ENCODE data around the gene FFAR4. TPM values are rescaled to one million over a fixed set of nuclear protein-coding genes. Genes with fewer than 3 reads are reported as not detected.

FFAR4 gene
- total and polyA plus RNA-seq, 4 donors, result 0.06 to 0.30 (median 0.28) TPM

GRCh38 chr10:93612311-93612710 is 45.8 kb downstream of the FFAR4 start, which contains the start of gene PDE6C:
Gene PDE6C (plus strand): TSS chr10:93612537. CDS start chr10:93612726, 189 bp downstream.
- 95% methylated on average over 6 of the region's 6 CpGs for WGBS (ENCODE audit: insufficient coverage)
- Histone ChIP-seq H3K4me3 (ENCODE audit: low read depth, low read length) (no peak within 1 kb of the TSS), H3K36me3 (ENCODE audit: control insufficient read depth, insufficient read depth, low read length) (no peaks in the 10 kb centered on the region), H3K27me3 (ENCODE audit: control insufficient read depth, insufficient read depth, low read length) (no peaks in the 10 kb centered on the region), H3K9me3 (ENCODE audit: control insufficient read depth, insufficient read depth, low read length) (peaks cover 2% of the 10 kb centered on the region), H3K27ac (ENCODE audit: low read depth, low read length) (no peak within 1 kb of the TSS), H3K4me1 (ENCODE audit: control insufficient read depth, insufficient read depth, low read length) (no peaks in the 10 kb centered on the region)
- DNase-seq (ENCODE audit: low read depth in 4 of 6, low spot score in 6 of 6), result no peak

DNA sequence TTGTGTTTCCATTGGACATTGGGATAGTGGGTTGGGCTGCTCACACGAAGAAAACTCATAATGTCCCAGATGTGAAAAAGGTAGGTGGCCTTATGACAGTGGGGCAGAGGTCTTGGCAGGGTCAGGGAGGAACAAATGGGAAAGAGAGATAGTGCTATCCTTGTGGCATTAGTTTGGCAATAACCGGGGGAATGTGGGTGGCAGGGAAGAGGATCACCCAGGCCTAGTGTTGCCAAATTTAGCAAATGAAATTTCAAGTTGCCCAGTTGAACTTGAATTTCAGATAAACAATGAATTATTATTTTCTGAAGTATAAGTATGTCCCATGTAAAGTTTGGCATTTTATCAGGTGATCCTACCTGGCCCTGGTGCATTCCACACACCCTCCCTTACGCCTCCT is 46.7 kb downstream of the FFAR4 start:
- 87% methylated on average over 3 of the region's 3 CpGs for WGBS (ENCODE audit: insufficient coverage)
- Histone ChIP-seq H3K4me1 (ENCODE audit: control insufficient read depth, insufficient read depth, low read length) (no peaks in the 10 kb centered on the region), H3K27me3 (ENCODE audit: control insufficient read depth, insufficient read depth, low read length) (no peaks in the 10 kb centered on the region), H3K36me3 (ENCODE audit: control insufficient read depth, insufficient read depth, low read length) (no peaks in the 10 kb centered on the region), H3K27ac (ENCODE audit: low read depth, low read length) (no peak overlapping the region), H3K9me3 (ENCODE audit: control insufficient read depth, insufficient read depth, low read length) (no peaks in the 10 kb centered on the region), H3K4me3 (ENCODE audit: low read depth, low read length) (no peak overlapping the region)
- DNase-seq (ENCODE audit: low read depth in 4 of 6, low spot score in 6 of 6), result no peak

GRCh38 chr10:93614101-93614825 is 47.8 kb downstream of the FFAR4 start:
- no peaks in the 10 kb centered on the region for H3K9me3 ChIP-seq (ENCODE audit: control insufficient read depth, insufficient read depth, low read length)
- H3K27me3 ChIP-seq (ENCODE audit: control insufficient read depth, insufficient read depth, low read length), result no peaks in the 10 kb centered on the region
- no peak for DNase-seq (ENCODE audit: low read depth in 4 of 6, low spot score in 6 of 6)
- no peaks in the 10 kb centered on the region for H3K4me1 ChIP-seq (ENCODE audit: control insufficient read depth, insufficient read depth, low read length)
- H3K4me3 ChIP-seq (ENCODE audit: low read depth, low read length), result no peak overlapping the region
- H3K27ac ChIP-seq (ENCODE audit: low read depth, low read length), result no peak overlapping the region
- H3K36me3 ChIP-seq (ENCODE audit: control insufficient read depth, insufficient read depth, low read length), result no peaks in the 10 kb centered on the region
- 97% methylated on average over 4 of the region's 7 CpGs for WGBS (ENCODE audit: insufficient coverage)

DNA sequence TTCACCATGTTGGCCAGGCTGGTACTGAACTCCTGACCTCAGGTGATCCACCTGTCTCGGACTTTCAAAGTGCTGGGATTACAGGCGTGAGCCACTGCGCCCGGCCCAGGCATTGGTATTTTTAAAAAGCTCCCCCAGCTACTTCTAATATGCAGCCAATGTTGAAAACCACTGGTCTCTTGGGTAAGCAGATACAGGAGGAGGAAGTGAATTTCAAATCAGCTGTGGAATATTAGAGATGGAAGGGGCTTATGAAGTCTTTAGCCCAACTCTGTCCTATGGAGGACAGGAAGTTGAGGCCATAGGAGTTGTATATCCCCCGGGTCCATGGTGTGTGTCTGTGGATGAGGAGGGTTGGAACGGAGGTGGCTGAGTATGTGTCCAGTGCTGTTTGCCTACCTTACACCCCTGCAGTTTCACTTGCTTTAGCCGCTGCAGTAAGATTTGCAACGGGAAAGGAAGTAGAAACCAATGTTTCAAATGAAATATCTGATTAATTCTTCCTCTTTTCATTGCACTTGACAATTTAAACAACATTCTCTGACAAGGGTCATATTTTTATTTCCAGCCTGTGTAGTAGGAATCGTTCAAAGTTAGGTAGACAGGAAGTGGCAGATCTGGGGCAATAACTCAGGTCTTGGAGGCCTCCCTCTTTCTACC is 49.2 kb downstream of the FFAR4 start:
- H3K27ac ChIP-seq (ENCODE audit: low read depth, low read length), result no peak overlapping the region
- H3K36me3 ChIP-seq (ENCODE audit: control insufficient read depth, insufficient read depth, low read length), result no peaks in the 10 kb centered on the region
- no peak overlapping the region for H3K4me3 ChIP-seq (ENCODE audit: low read depth, low read length)
- H3K27me3 ChIP-seq (ENCODE audit: control insufficient read depth, insufficient read depth, low read length), result no peaks in the 10 kb centered on the region
- H3K9me3 ChIP-seq (ENCODE audit: control insufficient read depth, insufficient read depth, low read length), result no peaks in the 10 kb centered on the region
- no peaks in the 10 kb centered on the region for H3K4me1 ChIP-seq (ENCODE audit: control insufficient read depth, insufficient read depth, low read length)
- no peak for DNase-seq (ENCODE audit: low read depth in 4 of 6, low spot score in 6 of 6)
- 88% methylated on average over 1 of the region's 9 CpGs for WGBS (ENCODE audit: insufficient coverage)

DNA sequence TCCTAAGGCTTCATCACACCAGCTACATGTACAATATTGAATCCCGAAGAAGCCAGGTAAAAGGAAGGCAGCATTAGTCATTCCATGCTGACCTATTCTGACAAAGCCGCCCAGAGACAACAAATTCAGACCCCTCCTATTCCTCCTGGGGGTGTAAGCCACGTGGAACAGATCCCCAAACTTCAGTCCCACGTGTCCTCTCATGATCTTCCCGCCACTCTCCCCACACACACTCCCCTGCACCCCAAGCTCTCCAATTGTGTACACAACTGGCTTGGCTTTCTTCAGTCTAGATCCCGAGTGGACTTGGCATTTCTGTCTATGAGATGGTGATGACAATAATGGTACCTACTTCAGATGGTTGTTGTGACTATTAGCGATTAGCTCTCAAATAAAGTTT is 54.5 kb downstream of the FFAR4 start:
- 68% methylated on average over 5 of the region's 7 CpGs for WGBS (ENCODE audit: insufficient coverage)
- H3K4me3 ChIP-seq (ENCODE audit: low read depth, low read length), result no peak overlapping the region
- H3K36me3 ChIP-seq (ENCODE audit: control insufficient read depth, insufficient read depth, low read length), result no peaks in the 10 kb centered on the region
- H3K9me3 ChIP-seq (ENCODE audit: control insufficient read depth, insufficient read depth, low read length), result no peaks in the 10 kb centered on the region
- no peaks in the 10 kb centered on the region for H3K4me1 ChIP-seq (ENCODE audit: control insufficient read depth, insufficient read depth, low read length)
- no peak overlapping the region for H3K27ac ChIP-seq (ENCODE audit: low read depth, low read length)
- no peak for DNase-seq (ENCODE audit: low read depth in 4 of 6, low spot score in 6 of 6)
- no peaks in the 10 kb centered on the region for H3K27me3 ChIP-seq (ENCODE audit: control insufficient read depth, insufficient read depth, low read length)

DNA sequence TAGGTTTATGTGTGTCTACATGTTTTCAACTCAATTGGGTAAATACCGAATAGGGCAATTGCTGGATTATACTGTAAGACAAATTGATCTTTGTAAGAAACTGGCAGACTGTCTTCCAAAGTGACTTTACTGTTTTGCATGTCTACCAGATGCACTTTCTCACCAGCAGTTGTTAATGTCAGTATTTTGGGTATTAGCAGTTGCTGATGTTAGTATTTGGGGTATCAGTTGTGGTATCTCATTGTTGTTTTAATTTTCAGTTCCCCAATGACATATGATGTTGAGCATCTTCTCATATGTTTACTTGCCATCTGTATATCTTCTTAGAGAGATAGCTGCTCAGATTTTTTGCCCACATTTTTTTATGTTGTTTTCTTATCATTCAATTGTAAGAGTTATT is 56.5 kb downstream of the FFAR4 start:
- no peaks in the 10 kb centered on the region for H3K4me1 ChIP-seq (ENCODE audit: control insufficient read depth, insufficient read depth, low read length)
- no peak overlapping the region for H3K27ac ChIP-seq (ENCODE audit: low read depth, low read length)
- 57% methylated on average over 1 of the region's 1 CpG for WGBS (ENCODE audit: insufficient coverage)
- no peaks in the 10 kb centered on the region for H3K27me3 ChIP-seq (ENCODE audit: control insufficient read depth, insufficient read depth, low read length)
- no peaks in the 10 kb centered on the region for H3K36me3 ChIP-seq (ENCODE audit: control insufficient read depth, insufficient read depth, low read length)
- H3K9me3 ChIP-seq (ENCODE audit: control insufficient read depth, insufficient read depth, low read length), result no peaks in the 10 kb centered on the region
- no peak for DNase-seq (ENCODE audit: low read depth in 4 of 6, low spot score in 6 of 6)
- H3K4me3 ChIP-seq (ENCODE audit: low read depth, low read length), result no peak overlapping the region

GRCh38 chr10:93628858-93629257 is 62.4 kb downstream of the FFAR4 start:
- H3K4me1 ChIP-seq (ENCODE audit: control insufficient read depth, insufficient read depth, low read length), result peaks cover 7% of the 10 kb centered on the region
- 75% methylated on average over 4 of the region's 4 CpGs for WGBS (ENCODE audit: insufficient coverage)

GRCh38 chr10:93629647-93630305 is 63.3 kb downstream of the FFAR4 start:
- no peaks in the 10 kb centered on the region for H3K27me3 ChIP-seq (ENCODE audit: control insufficient read depth, insufficient read depth, low read length)
- H3K9me3 ChIP-seq (ENCODE audit: control insufficient read depth, insufficient read depth, low read length), result no peaks in the 10 kb centered on the region
- peaks cover 7% of the 10 kb centered on the region for H3K4me1 ChIP-seq (ENCODE audit: control insufficient read depth, insufficient read depth, low read length)
- no peak overlapping the region for H3K27ac ChIP-seq (ENCODE audit: low read depth, low read length)
- WGBS (ENCODE audit: insufficient coverage), result 65% methylated on average over 4 of the region's 7 CpGs
- H3K4me3 ChIP-seq (ENCODE audit: low read depth, low read length), result no peak overlapping the region
- no peaks in the 10 kb centered on the region for H3K36me3 ChIP-seq (ENCODE audit: control insufficient read depth, insufficient read depth, low read length)
- DNase-seq (ENCODE audit: low read depth in 4 of 6, low spot score in 6 of 6), result peak in 2 of 6 donors; percentile 16 to 59

More at GRCh38 chr10:93628858-93629257, 62.4 kb downstream of the FFAR4 start:
- H3K36me3 ChIP-seq (ENCODE audit: control insufficient read depth, insufficient read depth, low read length), result no peaks in the 10 kb centered on the region
- no peak for DNase-seq (ENCODE audit: low read depth in 4 of 6, low spot score in 6 of 6)
- H3K27me3 ChIP-seq (ENCODE audit: control insufficient read depth, insufficient read depth, low read length), result no peaks in the 10 kb centered on the region
- H3K9me3 ChIP-seq (ENCODE audit: control insufficient read depth, insufficient read depth, low read length), result no peaks in the 10 kb centered on the region
- H3K4me3 ChIP-seq (ENCODE audit: low read depth, low read length), result no peak overlapping the region
- H3K27ac ChIP-seq (ENCODE audit: low read depth, low read length), result no peak overlapping the region

DNA sequence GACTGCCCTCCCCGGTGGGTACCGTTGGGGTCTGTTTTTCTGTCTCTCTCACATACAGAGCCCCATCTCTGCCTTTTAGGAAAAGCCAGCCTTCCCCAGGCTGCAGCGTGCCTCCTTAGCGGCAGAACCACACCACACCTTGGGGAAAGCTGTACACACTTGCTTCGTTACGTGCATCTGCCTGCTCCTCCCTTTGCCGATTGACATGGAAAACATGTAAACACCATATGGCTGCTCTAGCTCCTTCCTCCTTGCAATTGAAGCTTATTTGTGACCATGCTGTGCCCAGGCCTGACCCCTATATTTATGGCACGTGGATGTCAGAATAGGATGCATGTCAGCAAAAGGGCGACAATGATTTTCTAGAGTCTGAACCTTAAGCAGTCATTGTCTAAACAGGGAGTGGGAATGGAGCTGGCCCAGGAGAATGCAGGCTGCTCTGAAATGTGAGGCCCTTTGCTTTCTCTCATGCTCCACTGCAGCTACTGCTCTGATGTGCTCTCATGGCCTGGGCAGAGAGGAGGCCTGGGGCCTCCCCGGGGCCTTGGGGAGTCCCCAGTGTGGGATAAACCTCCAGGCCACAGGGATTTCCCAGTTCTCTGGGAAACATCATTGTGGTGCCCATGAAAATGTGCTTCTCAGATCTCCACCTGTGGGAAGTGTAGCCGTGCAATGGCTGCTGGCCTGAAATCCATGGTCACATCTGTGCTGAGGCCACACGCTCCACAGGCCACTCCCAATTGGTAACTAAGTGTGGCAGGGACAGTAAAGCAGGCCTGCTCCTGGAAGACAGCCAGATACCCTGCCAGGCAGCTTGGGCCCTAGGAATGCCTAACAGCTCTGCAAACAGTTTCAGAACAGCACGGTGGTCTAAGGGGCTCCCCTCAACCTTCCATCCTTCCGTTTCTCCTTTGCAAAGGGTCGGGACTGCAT is 64.4 kb downstream of the FFAR4 start:
- no peaks in the 10 kb centered on the region for H3K9me3 ChIP-seq (ENCODE audit: control insufficient read depth, insufficient read depth, low read length)
- H3K36me3 ChIP-seq (ENCODE audit: control insufficient read depth, insufficient read depth, low read length), result no peaks in the 10 kb centered on the region
- H3K4me3 ChIP-seq (ENCODE audit: low read depth, low read length), result no peak overlapping the region
- WGBS (ENCODE audit: insufficient coverage), result 61% methylated on average over 12 of the region's 15 CpGs
- peaks cover 7% of the 10 kb centered on the region for H3K4me1 ChIP-seq (ENCODE audit: control insufficient read depth, insufficient read depth, low read length)
- no peaks in the 10 kb centered on the region for H3K27me3 ChIP-seq (ENCODE audit: control insufficient read depth, insufficient read depth, low read length)
- DNase-seq (ENCODE audit: low read depth in 4 of 6, low spot score in 6 of 6), result peak in 4 of 6 donors; percentile 0 to 61 (median 12)
- no peak overlapping the region for H3K27ac ChIP-seq (ENCODE audit: low read depth, low read length)
